Neural cell (in vitro differentiated cells): ENCODE measurements around the gene MGAT4B. TPM values are rescaled to one million over a fixed set of nuclear protein-coding genes. Genes with fewer than 3 reads are reported as not detected.

Experiments
- H2AFZ ChIP-seq: fragments of 200-600, 300-800 bp; sonication (generic), shearing (Covaris generic); 2 replicates; pipeline ENCODE4 v1.6.0; 2014; ENCODE audit warnings: low read depth, mild to moderate bottlenecking, antibody characterized with exemption, low read length, moderate library complexity
- H3F3A ChIP-seq: fragments of 200-600 bp; shearing (Covaris generic); 2 replicates; pipeline ENCODE4 v1.6.1; 2016; ENCODE audit warnings: mild to moderate bottlenecking, moderate library complexity, mixed read lengths, antibody characterized with exemption, low read length; ENCODE audit not compliant: insufficient read depth, poor library complexity, severe bottlenecking
- H3K27ac ChIP-seq: fragments of 200-600, 300-800 bp; sonication (generic), shearing (Covaris generic); 2 replicates; pipeline ENCODE4 v1.5.1; 2014; ENCODE audit warnings: mild to moderate bottlenecking, low read length, moderate library complexity
- H3K27me3 ChIP-seq: fragments of 300-800, 200-600 bp; sonication (generic), shearing (Covaris generic); 2 replicates; pipeline ENCODE4 v1.6.0; 2014; ENCODE audit warnings: mild to moderate bottlenecking, low read depth, low read length, moderate library complexity; ENCODE audit not compliant: insufficient read depth
- H3K36me3 ChIP-seq: fragments of 300-800, 200-600 bp; sonication (generic), shearing (Covaris generic); 2 replicates; pipeline ENCODE4 v1.5.1; 2014; ENCODE audit warnings: mild to moderate bottlenecking, antibody characterized with exemption, low read length, moderate library complexity; ENCODE audit not compliant: insufficient read depth
- H3K4me2 ChIP-seq: fragments of 300-800, 200-600 bp; sonication (generic), shearing (Covaris generic); 2 replicates; pipeline ENCODE4 v1.6.0; 2014; ENCODE audit warnings: mild to moderate bottlenecking, low read length
- H3K4me3 ChIP-seq: fragments of 300-800, 200-600 bp; sonication (generic), shearing (Covaris generic); 2 replicates; pipeline ENCODE4 v1.5.1; 2014; ENCODE audit warnings: mild to moderate bottlenecking, low read length, moderate library complexity
- H3K79me2 ChIP-seq: fragments of 200-600 bp; shearing (Covaris generic); replicated peaks from 2 replicates; pipeline ENCODE4 v1.6.0; 2014; ENCODE audit warnings: mild to moderate bottlenecking, low read length, moderate library complexity; ENCODE audit not compliant: insufficient read depth
- H3K9ac ChIP-seq: fragments of 300-800, 200-600 bp; sonication (generic), shearing (Covaris generic); 2 replicates; pipeline ENCODE4 v1.6.1; 2016; ENCODE audit warnings: mild to moderate bottlenecking, low read length, mixed read lengths
- H3K9me2 ChIP-seq: fragments of 200-600 bp; shearing (Covaris generic); 2 replicates; pipeline ENCODE4 v1.6.1; 2016; ENCODE audit warnings: mild to moderate bottlenecking, low read length, mixed read lengths; ENCODE audit not compliant: insufficient read depth
- H3K9me3 ChIP-seq: fragments of 200-600, 300-800 bp; sonication (generic), shearing (Covaris generic); 2 replicates; pipeline ENCODE4 v1.6.1; 2016; ENCODE audit warnings: mild to moderate bottlenecking, mixed run types, low read length, moderate library complexity, mixed read lengths
- H4K20me1 ChIP-seq: fragments of 200-600 bp; shearing (Covaris generic); 2 replicates; pipeline ENCODE4 v1.6.1; 2016; ENCODE audit warnings: mild to moderate bottlenecking, mixed run types; ENCODE audit not compliant: insufficient read depth
- EP300 ChIP-seq: fragments of 450-650 bp; conservative IDR thresholded peaks from 2 replicates; pipeline ENCODE4 v1.6.1; 2014; ENCODE audit warnings: antibody characterized with exemption, mild to moderate bottlenecking, moderate library complexity; ENCODE audit not compliant: poor library complexity, severe bottlenecking
- EZH2 ChIP-seq: fragments of 200-600, 300-800 bp; shearing (Covaris generic), sonication (generic); IDR thresholded peaks from 2 replicates; pipeline ENCODE4 v1.6.1; 2014; ENCODE audit warnings: antibody characterized with exemption, low read length, borderline replicate concordance, mild to moderate bottlenecking; ENCODE audit not compliant: insufficient read depth, poor library complexity, severe bottlenecking
- MXI1 ChIP-seq: fragments of 450-650 bp; conservative IDR thresholded peaks from 2 replicates; pipeline ENCODE4 v1.6.1; 2014; ENCODE audit warnings: antibody characterized with exemption, mild to moderate bottlenecking; ENCODE audit not compliant: poor library complexity, severe bottlenecking
- POLR2AphosphoS5 ChIP-seq: IDR thresholded peaks from 2 replicates; pipeline ENCODE4 v1.6.1; 2012
- RAD21 ChIP-seq: fragments of 450-650 bp; conservative IDR thresholded peaks from 2 replicates; pipeline ENCODE4 v1.6.1; 2014; ENCODE audit warnings: antibody characterized with exemption, mild to moderate bottlenecking, moderate library complexity
- SMC3 ChIP-seq: fragments of 450-650 bp; conservative IDR thresholded peaks from 2 replicates; pipeline ENCODE4 v1.6.1; 2014; ENCODE audit warnings: antibody characterized with exemption, mild to moderate bottlenecking, moderate library complexity; ENCODE audit not compliant: poor library complexity
- TAF1 ChIP-seq: IDR thresholded peaks from 2 replicates; pipeline ENCODE4 v1.6.1; 2012; ENCODE audit warnings: low read depth
- polyA plus RNA-seq: library from polyadenylated mRNA; depleted of rRNA; stranded (reverse); fragments of >200 nt; gene quantifications from 2 replicates; pipeline ENCODE4 v1.2.3, GENCODE V29; 2014
- TF ChIP-seq, protein P1 (sequence below): IDR thresholded peaks from 2 replicates; pipeline ENCODE4 v1.6.1; 2012; ENCODE audit warnings: borderline replicate concordance
- TF ChIP-seq, protein P2 (sequence below): fragments of 450-650 bp; IDR thresholded peaks from 2 replicates; pipeline ENCODE4 v1.5.1; 2014; ENCODE audit warnings: antibody characterized with exemption, mild to moderate bottlenecking, moderate library complexity; ENCODE audit not compliant: poor library complexity, severe bottlenecking

Gene MGAT4B
- polyA plus RNA-seq, 1 donor from 2014 or later = 70.6 TPM

DNA sequence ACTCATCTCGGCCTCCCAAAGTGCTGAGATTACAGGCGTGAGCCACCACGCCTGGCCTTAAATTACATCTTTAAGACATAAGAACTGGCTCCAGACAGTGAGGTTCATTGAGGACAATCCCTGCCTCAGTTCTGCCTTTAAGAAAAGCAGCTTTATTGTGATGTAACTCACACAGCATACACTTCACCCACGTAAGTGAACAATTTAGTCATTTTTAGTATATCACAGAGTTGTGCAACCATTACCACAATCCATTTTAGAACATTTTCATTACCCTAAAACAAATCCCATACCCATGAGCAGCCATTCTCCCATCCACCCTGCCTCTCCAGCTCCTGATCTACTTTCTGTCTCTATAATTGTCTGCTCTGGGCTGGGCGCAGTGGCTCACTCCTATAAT, 36.9 kb downstream of the MGAT4B start:
- H3K79me2 ChIP-seq = peaks cover 14% of the 10 kb centered on the region
- H3K36me3 ChIP-seq = peaks cover 8% of the 10 kb centered on the region
- H3K9me2 ChIP-seq = no peaks in the 10 kb centered on the region
- no peak overlapping the region for H3K4me3 ChIP-seq
- TF ChIP-seq, protein P1, sequence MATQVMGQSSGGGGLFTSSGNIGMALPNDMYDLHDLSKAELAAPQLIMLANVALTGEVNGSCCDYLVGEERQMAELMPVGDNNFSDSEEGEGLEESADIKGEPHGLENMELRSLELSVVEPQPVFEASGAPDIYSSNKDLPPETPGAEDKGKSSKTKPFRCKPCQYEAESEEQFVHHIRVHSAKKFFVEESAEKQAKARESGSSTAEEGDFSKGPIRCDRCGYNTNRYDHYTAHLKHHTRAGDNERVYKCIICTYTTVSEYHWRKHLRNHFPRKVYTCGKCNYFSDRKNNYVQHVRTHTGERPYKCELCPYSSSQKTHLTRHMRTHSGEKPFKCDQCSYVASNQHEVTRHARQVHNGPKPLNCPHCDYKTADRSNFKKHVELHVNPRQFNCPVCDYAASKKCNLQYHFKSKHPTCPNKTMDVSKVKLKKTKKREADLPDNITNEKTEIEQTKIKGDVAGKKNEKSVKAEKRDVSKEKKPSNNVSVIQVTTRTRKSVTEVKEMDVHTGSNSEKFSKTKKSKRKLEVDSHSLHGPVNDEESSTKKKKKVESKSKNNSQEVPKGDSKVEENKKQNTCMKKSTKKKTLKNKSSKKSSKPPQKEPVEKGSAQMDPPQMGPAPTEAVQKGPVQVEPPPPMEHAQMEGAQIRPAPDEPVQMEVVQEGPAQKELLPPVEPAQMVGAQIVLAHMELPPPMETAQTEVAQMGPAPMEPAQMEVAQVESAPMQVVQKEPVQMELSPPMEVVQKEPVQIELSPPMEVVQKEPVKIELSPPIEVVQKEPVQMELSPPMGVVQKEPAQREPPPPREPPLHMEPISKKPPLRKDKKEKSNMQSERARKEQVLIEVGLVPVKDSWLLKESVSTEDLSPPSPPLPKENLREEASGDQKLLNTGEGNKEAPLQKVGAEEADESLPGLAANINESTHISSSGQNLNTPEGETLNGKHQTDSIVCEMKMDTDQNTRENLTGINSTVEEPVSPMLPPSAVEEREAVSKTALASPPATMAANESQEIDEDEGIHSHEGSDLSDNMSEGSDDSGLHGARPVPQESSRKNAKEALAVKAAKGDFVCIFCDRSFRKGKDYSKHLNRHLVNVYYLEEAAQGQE = no peak
- no peak for TF ChIP-seq SMC3
- TF ChIP-seq EZH2 = no peak
- TF ChIP-seq, protein P2, sequence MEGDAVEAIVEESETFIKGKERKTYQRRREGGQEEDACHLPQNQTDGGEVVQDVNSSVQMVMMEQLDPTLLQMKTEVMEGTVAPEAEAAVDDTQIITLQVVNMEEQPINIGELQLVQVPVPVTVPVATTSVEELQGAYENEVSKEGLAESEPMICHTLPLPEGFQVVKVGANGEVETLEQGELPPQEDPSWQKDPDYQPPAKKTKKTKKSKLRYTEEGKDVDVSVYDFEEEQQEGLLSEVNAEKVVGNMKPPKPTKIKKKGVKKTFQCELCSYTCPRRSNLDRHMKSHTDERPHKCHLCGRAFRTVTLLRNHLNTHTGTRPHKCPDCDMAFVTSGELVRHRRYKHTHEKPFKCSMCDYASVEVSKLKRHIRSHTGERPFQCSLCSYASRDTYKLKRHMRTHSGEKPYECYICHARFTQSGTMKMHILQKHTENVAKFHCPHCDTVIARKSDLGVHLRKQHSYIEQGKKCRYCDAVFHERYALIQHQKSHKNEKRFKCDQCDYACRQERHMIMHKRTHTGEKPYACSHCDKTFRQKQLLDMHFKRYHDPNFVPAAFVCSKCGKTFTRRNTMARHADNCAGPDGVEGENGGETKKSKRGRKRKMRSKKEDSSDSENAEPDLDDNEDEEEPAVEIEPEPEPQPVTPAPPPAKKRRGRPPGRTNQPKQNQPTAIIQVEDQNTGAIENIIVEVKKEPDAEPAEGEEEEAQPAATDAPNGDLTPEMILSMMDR = no peak
- no peak for TF ChIP-seq POLR2AphosphoS5
- no peak for TF ChIP-seq RAD21
- no peak for TF ChIP-seq EP300
- TF ChIP-seq TAF1 = no peak
- no peak for TF ChIP-seq MXI1
- H3K4me2 ChIP-seq = no peak overlapping the region
- H2AFZ ChIP-seq = no peak overlapping the region
- H4K20me1 ChIP-seq = no peaks in the 10 kb centered on the region
- H3F3A ChIP-seq = no peaks in the 10 kb centered on the region
- no peaks in the 10 kb centered on the region for H3K27me3 ChIP-seq
- H3K9ac ChIP-seq = no peak overlapping the region
- H3K27ac ChIP-seq = no peak overlapping the region
- H3K9me3 ChIP-seq = no peaks in the 10 kb centered on the region

DNA sequence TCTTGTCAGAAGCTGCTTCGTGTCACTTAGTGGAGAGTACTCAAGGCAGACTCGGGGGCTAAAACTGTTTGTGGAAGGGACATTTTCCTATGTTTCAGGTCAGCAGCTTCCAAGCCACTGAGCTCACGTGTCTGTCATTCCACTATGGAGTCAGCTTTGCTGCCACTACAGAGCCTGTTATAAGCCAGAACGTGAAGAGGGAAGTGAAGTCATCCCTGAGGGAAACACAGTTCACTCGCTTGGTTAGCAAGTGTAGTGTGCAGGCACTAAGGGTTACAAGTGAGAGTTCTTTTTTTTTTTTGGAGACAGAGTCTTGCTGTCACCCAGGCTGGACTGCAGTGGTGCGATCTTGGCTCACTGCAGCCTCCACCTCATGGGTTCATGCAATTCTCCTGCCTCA, 37.4 kb downstream of the MGAT4B start:
- Histone ChIP-seq H3K9me3 (no peaks in the 10 kb centered on the region), H3K79me2 (peaks cover 14% of the 10 kb centered on the region), H3K4me2 (no peak overlapping the region), H2AFZ (no peak overlapping the region), H4K20me1 (no peaks in the 10 kb centered on the region), H3F3A (no peaks in the 10 kb centered on the region), H3K9me2 (no peaks in the 10 kb centered on the region), H3K9ac (no peak overlapping the region), H3K4me3 (no peak overlapping the region), H3K36me3 (peaks cover 8% of the 10 kb centered on the region), H3K27ac (no peak overlapping the region), H3K27me3 (no peaks in the 10 kb centered on the region)
- TF ChIP-seq EP300 (no peak), SMC3 (no peak), TAF1 (no peak), MXI1 (no peak), POLR2AphosphoS5 (no peak)
- TF ChIP-seq, protein P2 = no peak
